MCF 10A (cell line): ENCODE measurements around the gene KIAA0753. TPM values are rescaled to one million over a fixed set of nuclear protein-coding genes. Genes with fewer than 3 reads are reported as not detected.

Experiments
- Bru-seq: library from RNA; stranded (reverse); fragments of 400-500 nt; gene quantifications from one replicate; lab custom pipeline; 2021; lab: Mats Ljungman, UMichigan
- BruChase-seq, 2 experiments: library from RNA; stranded (reverse); fragments of 400-500 nt; gene quantifications; one replicate each; lab custom pipeline; 2021; lab: Mats Ljungman, UMichigan
- BruUV-seq: library from RNA; stranded (reverse); fragments of 400-500 nt; replicated peaks from 2 replicates; lab custom pipeline; 2021; lab: Mats Ljungman, UMichigan
- CTCF ChIA-PET: fragments of 300-600 bp; sonication (Branson Sonifier 250); formaldehyde crosslinking; extraction: SDS; loops from one replicate; lab custom pipeline; 2021; ENCODE audit warnings: antibody characterized with exemption, inconsistent platforms; lab: Yijun Ruan, JAX
- POLR2A ChIA-PET: fragments of 300-600, 350-650 bp; sonication (Branson Sonifier 250); formaldehyde crosslinking; extraction: SDS; loops from one replicate; lab custom pipeline; 2020; ENCODE audit warnings: antibody characterized with exemption, inconsistent platforms; lab: Yijun Ruan, JAX
- DNase-seq: peaks from one replicate; pipeline ENCODE4 v3.0.0-alpha.2; 2018; ENCODE audit not compliant: unreplicated experiment
- H3K27ac Mint-ChIP-seq: one replicate; pipeline ENCODE4 v1.8.0; 2022; ENCODE audit warnings: mild to moderate bottlenecking, low read depth, mixed read lengths; ENCODE audit not compliant: unreplicated experiment
- H3K27me3 Mint-ChIP-seq: one replicate; pipeline ENCODE4 v1.8.0; 2022; ENCODE audit warnings: mixed read lengths; ENCODE audit not compliant: insufficient read depth, unreplicated experiment
- H3K36me3 Mint-ChIP-seq: one replicate; pipeline ENCODE4 v1.8.0; 2022; ENCODE audit warnings: mild to moderate bottlenecking, moderate library complexity, mixed read lengths; ENCODE audit not compliant: insufficient read depth, unreplicated experiment
- H3K4me1 Mint-ChIP-seq: one replicate; pipeline ENCODE4 v1.8.0; 2022; ENCODE audit warnings: mixed read lengths; ENCODE audit not compliant: insufficient read depth, unreplicated experiment
- H3K4me3 Mint-ChIP-seq: one replicate; pipeline ENCODE4 v1.8.0; 2022; ENCODE audit warnings: mild to moderate bottlenecking, moderate library complexity, mixed read lengths; ENCODE audit not compliant: unreplicated experiment
- H3K9me3 Mint-ChIP-seq: one replicate; pipeline ENCODE4 v1.8.0; 2022; ENCODE audit warnings: mixed read lengths; ENCODE audit not compliant: unreplicated experiment
- CTCF ChIP-seq: fragments of 200-600 bp; IDR thresholded peaks from one replicate; pipeline ENCODE4 v1.8.0; 2022; ENCODE audit warnings: antibody characterized with exemption, mild to moderate bottlenecking; ENCODE audit not compliant: unreplicated experiment
- intact Hi-C: fragments of 100-400 bp; cut with micrococcal nuclease; formaldehyde crosslinking; loops from 2 replicates; pipeline ENCODE4 v1.14.1; 2022
- long read RNA-seq: library from polyadenylated mRNA; stranded (forward); transcript quantifications from one replicate; pipeline ENCODE4 v2.0.0, GENCODE V29; 2022
- total RNA-seq: library from RNA; stranded (reverse); gene quantifications from 2 replicates; pipeline ENCODE4 v1.2.3, GENCODE V29; 2022

The KIAA0753 gene
- 22.8 and 25.3 TPM in 2 replicates for total RNA-seq
- Bru-seq, nascent RNA = percentile 80 among the genes with signal in this experiment
- BruChase-seq, experiment 1, labeled RNA remaining after a 6-hour chase = percentile 77 among the genes with signal in this experiment
- percentile 88 among the genes with signal in this experiment for BruChase-seq, experiment 2, labeled RNA remaining after a 2-hour chase
- long read RNA-seq, full-length matches to known transcripts = 6 of 20 reads
- long read RNA-seq, partial matches to known transcripts = 3 of 20 reads
- long read RNA-seq, other reads (novel, unspliced or antisense) = 11 of 20 reads

DNA sequence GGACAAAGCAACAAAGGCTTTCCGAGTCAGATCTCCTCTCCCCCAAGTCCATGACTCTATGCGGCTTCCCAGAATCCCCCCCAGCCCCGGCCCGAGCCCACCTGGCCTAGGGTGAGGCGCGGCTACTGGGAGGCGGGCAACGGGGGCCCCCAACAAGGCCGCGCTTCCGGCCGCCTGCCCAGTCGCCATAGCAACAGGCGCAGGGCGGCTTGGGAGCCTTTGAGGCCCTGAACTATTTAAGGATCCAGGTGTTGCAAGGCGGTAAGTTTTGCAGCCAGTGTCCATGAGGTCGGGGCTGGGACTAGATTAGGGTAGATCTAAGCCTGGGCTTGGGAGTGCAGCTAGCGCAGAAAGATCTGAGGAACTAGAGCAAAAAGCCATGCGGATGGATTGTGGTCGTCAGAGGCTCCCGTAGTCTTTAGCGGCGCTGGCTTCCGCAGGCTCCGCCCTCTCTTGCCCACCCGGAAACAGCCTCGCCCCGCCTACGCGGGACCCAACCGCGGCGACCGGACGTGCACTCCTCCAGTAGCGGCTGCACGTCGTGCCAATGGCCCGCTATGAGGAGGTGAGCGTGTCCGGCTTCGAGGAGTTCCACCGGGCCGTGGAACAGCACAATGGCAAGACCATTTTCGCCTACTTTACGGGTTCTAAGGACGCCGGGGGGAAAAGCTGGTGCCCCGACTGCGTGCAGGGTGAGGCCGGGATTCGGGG lies at the start of gene KIAA0753, which contains the start of gene TXNDC17:
TSS of gene KIAA0753 (minus strand) at position 176 of the 711 bp plus-strand sequence. CDS start 5,608 bp downstream, outside the sequence.
TSS of gene TXNDC17 (plus strand) at position 525 of the 711 bp plus-strand sequence. CDS start at position 548, 23 bp downstream.
- no peak for TF ChIP-seq CTCF
- CTCF ChIA-PET = interaction anchor here (0.7 to 1.9 kb wide), 2 partner anchors 203 to 381 kb away, joined by 3 to 7 read pairs; no protein-coding TSS in a partner anchor

GRCh38 chr17:6688944-6689343 lies 48.4 kb upstream of the KIAA0753 start:
- POLR2A ChIA-PET = no interaction called here
- no peaks in the 10 kb centered on the region for H3K27me3 Mint-ChIP-seq
- BruUV-seq = no TSS peak
- DNase-seq = no peak
- no peak overlapping the region for H3K27ac Mint-ChIP-seq
- intact Hi-C loops = no loop called here
- no peaks in the 10 kb centered on the region for H3K4me1 Mint-ChIP-seq
- no peak for TF ChIP-seq CTCF
- no peak overlapping the region for H3K4me3 Mint-ChIP-seq
- CTCF ChIA-PET = no interaction called here
- no peaks in the 10 kb centered on the region for H3K36me3 Mint-ChIP-seq
- H3K9me3 Mint-ChIP-seq = no peaks in the 10 kb centered on the region

More for the DNA sequence above, at the start of gene KIAA0753, which contains the start of gene TXNDC17:
- Mint-ChIP-seq H3K27me3 (no peaks in the 10 kb centered on the region), H3K4me1 (peaks cover 26% of the 10 kb centered on the region), H3K27ac (peak within 1 kb of the TSS; percentile 96), H3K4me3 (peak within 1 kb of the TSS; percentile 96), H3K36me3 (peaks cover 57% of the 10 kb centered on the region), H3K9me3 (no peaks in the 10 kb centered on the region)
- intact Hi-C loops = loop anchor here (1.0 to 2.0 kb wide), 2 partner anchors 86 to 169 kb away; no protein-coding TSS in a partner anchor
- peak; percentile 89 for DNase-seq
- POLR2A ChIA-PET = interaction anchor here (0.6 to 3.9 kb wide), 21 partner anchors 7 to 375 kb away, joined by 3 to 57 read pairs (median 4); partner anchors contain the start of genes C17orf100, MED31 and RNASEK
- no TSS peak for BruUV-seq

DNA sequence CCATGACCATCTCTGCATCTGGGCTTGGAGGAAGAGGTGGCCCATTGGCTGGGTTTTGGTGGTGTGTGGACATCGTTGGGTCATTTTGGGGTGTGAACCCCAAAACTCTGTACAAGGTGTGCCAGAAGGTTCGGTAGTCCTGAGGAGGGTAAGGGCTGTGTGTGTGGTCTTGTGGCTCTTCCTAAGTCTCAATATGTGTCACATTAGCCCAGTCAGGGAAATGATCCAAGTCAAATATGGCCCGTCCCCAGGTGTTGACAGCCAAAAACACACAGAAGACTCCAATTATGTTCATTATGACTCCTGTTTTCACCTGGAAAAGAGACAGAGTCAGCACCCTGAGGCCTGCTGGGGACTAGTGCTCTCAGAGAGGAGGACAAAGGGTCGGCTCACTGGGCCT lies 45.5 kb upstream of the KIAA0753 start:
- no peaks in the 10 kb centered on the region for H3K27me3 Mint-ChIP-seq
- H3K4me1 Mint-ChIP-seq = peaks cover 5% of the 10 kb centered on the region
- no peaks in the 10 kb centered on the region for H3K36me3 Mint-ChIP-seq
- H3K27ac Mint-ChIP-seq = no peak overlapping the region
- POLR2A ChIA-PET = interaction anchor here (0.7 kb wide), 1 partner anchor 58 kb away, joined by 4 read pairs; no protein-coding TSS in a partner anchor
- intact Hi-C loops = no loop called here
- DNase-seq = no peak
- CTCF ChIA-PET = interaction anchor here (0.5 kb wide), 1 partner anchor 339 kb away, joined by 5 read pairs; no protein-coding TSS in a partner anchor
- no TSS peak for BruUV-seq
- H3K9me3 Mint-ChIP-seq = no peaks in the 10 kb centered on the region
- no peak for TF ChIP-seq CTCF
- H3K4me3 Mint-ChIP-seq = no peak overlapping the region
